Stimulated activated naive CD4-positive, alpha-beta T cell (primary cell): ENCODE data around the gene KCNT1.

Experiments used
- DNase-seq, 6 experiments: peaks; one replicate each; lab custom pipeline; 2025; lab: John Stamatoyannopoulos, UW

Gene KCNT1

DNA sequence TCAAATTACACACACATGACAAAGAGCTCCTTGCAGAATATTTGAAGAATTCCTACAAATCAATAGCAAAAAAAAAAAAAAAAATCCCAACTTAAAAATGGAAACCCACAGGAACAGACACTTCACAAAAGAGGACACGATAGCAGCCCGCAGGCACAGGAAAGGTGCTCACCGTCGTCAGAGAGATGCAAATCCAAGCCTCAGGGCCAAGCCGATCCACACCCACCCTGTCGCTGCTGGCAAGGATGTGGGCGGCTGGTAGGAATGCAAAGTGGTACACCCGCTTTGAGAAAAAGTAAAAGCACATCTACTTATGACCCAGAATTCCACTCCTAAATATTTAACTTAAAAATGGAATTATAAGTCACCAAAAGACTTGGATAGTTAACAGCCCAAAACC is 28.0 kb upstream of the KCNT1 start:
- no peak for DNase-seq

DNA sequence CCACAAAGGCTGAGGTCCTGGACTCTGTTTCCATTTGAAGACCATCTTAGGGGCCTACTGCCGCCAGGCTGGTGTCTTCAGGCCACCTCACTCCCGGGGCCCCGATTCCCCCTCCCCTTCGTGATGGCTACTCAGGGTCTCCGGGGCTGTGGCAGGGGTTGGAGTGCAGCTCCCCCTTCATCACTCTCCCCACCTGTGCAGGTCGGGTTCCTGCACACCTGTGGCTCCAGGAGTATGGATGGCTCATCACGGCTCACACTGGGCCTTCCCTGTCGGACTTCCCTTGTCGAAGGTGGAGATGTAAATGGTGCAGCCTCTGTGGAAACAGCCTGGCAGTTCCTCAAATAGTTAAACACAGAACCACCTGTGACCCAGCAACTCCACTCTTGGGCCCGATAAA is 27.0 kb upstream of the KCNT1 start:
- no peak for DNase-seq

DNA sequence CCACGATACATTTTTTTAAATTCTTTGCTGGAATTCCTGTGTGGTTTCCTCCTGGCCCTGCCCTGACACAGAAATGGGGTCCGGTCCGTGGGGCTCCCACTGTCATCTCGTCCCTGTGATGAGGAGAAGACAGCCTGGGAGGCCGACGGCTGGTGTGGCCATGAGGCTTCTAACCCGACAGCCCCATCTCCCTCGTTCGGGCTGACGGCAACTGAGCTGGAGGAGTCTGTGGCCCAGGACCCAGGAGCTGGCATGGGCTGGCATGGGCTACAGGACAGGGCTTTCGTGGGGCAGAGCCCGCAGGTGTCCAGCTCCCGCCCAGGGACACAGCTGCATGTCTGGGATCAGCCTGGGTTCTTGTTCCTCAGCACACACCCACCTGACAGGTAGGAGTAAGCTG is 25.1 kb upstream of the KCNT1 start:
- DNase-seq: no peak

DNA sequence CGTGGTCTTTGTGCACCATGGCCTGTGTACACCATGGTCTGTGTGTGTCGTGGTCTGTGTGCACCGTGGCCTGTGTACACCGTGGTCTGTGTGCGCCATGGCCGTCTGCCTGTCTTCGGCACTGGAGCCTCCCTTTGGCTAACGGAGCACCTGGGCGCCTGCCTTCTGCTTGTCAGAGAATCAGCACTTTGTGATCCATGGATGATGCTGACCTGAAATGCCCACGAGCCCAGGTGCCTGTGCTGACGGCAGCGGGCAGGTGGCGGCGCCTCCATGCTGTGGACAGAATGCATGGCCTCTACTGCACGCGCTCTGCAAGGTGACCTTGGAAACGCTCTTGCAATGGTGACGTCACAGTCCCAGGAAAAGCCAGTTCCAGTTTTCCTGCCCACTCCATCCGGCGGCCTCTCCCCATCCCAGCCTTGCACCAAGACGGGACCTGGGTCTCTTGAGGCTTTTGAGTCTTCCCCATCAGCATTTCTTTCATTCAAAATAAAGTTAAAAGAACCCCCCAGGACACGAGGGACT is 24.3 kb upstream of the KCNT1 start:
- no peak for DNase-seq

DNA sequence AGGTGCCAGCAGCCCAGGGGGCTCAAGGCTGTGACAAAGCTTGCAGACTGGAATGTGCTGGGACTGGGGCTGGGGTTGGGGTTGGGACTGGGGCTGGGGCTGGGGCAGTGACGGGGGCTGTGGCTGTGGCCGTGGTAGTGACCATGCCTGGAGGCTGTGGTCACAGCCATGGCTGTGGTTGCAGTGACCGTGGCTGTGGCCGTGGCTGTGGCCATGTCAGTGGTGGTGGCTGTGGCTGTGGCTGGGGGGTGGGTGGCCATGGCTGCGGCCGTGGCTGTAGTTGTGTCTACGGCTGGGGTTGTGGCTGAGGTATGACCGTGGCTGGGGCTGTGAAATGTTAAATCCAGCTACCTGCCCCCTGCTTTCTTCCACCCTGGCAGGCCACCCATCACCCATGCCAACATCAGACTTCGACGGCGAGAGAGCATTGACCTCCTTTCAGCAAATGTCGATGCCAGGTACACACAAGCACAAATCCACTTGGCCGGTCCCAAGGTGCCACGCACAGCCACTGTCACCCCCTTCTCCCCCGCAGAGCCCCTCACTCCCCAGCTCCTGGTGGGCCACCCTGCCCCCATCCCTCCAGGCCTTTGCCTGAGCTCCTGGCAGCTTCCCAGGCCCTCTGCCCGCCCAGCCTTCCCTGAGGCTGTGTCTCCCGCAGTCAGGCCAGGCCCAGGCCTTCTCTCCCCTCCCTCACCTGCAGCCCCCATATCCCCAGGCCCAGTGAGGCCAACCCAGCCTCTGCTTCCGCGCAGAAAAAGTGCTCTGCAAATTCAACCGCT is 23.6 kb upstream of the KCNT1 start:
- no peak for DNase-seq

DNA sequence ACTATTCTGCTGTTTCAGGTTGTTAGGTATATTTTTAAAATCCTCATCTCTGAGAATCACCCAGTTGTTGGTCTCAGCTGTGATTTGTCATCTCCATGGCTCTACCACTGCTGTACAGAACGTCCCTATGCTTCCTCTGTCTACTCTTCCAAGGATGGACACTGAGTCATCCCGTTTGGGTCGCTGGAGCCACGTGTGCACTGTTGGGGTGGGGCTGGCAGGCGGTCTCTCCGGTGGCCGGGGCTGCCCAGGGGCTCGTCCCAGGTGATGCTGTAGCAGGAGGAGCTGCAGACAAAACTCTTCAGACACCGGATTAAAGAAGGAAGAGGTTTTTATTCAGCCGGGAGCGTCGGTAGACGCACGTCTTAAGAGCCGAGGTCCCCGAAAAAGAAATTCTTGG is 21.9 kb upstream of the KCNT1 start:
- DNase-seq: no peak

DNA sequence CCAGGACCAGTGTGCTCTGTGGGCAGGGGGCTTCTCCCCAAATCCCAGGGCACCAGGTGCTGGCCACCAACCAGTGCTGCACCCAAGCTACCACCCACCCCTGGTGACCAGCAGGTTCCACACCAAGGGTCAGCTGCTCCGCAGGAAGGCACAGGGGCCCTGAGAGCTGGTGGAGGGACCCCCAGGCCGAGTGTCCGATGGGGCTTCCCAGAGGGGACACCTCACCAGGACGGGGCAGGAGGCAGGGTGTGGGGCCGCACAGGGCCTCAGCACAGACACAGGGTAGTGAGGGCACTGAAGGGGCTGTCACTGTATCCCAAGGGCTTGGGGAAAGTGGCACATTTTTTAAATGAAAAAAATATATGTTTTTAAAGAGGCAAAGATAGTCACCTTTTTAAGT is 20.8 kb upstream of the KCNT1 start:
- DNase-seq: no peak

DNA sequence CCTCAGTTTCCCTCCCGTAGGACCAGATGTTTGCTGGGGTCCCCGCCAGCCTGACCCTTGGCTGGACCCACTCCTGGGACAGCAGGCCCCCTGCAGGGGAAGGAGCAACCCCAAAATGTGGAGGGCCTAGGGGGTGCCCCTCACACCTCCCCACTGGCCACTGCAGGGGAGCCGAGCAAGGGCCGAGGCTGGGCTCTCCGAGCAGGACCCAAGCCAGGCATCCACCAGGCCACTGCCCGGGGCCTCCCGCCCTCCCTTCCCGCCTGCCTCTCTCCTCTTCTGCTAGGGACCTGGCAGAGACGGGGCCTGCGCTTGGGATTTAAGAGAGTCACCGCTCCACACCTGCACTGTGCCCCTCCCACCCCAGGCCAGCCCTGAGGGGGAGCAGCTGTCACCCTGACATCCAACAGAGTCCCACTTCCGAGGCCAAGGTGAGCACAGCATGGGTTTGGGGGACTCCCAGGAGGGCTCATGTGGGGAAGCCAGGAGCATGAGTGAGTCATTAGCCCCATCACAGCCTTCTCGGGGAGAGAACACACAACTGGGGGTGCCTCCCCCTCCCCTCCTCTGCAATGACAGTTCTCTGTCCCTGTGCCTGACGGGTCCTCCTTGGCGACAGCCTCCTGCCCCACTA is 18.5 kb upstream of the KCNT1 start:
- no peak for DNase-seq

DNA sequence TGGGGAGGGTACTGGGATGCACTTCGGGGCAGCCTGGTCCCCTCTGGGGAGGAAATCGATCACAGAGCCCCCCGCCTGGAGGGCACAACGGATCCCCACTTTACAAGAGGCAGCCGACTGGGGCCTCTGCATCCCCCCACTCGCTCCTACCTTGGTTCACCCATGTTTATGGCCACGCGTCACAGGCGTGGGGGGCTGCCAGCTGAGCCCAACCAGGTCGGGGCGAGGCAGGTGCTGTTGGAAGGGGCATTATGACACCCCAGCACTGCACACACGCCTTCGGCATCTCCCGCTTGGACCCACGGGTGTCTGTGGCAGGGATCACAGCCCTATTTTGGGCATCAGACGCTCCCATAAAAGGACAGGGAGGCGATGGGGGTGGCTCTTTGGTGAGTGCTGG is 17.3 kb upstream of the KCNT1 start:
- DNase-seq: no peak

DNA sequence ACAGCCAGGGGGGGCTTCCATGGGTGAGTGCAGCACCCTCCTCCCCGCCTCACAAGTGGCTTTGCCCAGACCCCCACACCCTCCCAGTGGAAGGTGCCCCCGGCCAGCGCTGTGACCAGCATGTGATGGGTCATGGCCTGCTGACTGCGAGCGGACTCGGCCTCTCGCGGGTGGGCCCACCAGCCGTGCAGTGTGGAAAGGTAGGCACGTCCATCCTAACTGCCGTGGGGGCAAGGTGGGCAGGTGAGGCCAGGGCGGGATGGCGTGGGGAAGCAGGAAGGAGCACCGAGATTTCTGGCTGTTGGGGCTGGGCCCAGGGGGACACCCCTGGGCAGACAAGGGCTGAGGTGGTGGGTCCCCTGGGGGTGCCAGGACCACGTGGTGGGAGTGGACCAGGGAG is 14.8 kb upstream of the KCNT1 start:
- DNase-seq: no peak

DNA sequence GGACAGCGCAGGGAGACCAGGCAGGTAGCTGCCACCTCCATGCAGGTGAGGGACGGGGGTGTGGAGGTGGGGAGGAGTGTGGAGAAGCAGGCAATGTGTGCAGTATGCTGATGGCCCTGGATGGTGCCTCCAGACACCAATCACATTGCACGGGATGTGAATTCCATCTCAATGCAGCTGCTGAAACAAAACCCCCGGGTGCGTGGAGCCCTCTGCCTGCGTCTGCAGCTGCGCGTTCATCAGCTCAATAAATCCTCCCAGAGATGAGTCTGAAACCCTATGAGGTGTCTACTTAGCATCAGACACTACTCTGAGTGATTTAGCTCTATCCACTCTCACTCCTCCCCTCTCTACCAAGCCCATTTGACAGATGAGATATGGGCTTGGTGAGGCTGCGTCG is 13.0 kb upstream of the KCNT1 start:
- no peak for DNase-seq

DNA sequence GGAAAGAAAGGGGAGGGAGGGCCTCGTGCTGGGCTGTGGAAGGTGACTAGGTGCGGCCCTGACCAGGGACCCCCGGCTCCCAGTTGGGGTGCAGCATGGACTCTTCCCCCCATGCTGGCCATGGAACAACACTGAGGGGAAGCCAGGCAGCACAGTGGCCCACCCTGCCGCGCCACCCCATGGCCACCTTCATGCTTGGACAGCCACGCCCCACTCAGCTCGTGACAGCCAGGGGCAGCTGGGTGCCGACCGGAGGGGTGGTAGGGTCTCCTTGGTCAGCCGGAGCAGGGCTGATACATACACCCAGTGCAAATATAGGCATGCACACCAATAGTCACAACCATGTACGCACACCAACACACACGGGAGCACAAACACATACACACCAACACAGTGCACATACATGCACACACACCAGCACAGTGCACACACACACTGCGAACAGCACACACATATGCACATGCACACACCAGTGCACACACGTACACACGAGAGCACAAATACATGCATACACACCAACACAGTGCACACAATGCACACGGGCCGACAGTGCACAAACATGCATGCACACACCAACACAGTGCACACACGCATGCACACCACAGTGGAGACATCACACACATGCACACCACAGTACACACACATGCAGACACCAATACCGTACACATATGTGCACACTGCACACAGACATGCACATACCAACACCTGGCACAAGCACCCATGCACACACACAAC is 11.0 kb upstream of the KCNT1 start:
- DNase-seq: no peak

DNA sequence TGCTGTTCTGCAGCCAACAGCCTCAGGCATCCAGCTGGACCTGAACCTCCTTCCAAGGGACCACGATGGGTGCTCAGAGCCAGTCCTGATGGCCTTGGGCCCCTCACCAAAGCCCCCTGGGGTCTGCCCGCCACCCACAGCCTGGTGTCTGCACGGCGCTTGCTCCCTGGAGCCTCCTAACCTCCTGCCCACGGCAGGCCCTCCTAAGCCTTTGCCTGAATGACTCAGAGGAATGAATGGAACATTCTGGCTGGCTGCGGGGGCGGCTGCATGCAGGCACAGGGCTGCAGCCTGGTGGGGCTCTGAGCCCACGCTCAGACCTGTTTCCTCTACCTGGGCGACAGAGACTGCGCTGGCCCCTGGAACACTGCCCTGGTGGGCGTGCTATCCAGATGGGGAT is 9.6 kb upstream of the KCNT1 start:
- DNase-seq: no peak

DNA sequence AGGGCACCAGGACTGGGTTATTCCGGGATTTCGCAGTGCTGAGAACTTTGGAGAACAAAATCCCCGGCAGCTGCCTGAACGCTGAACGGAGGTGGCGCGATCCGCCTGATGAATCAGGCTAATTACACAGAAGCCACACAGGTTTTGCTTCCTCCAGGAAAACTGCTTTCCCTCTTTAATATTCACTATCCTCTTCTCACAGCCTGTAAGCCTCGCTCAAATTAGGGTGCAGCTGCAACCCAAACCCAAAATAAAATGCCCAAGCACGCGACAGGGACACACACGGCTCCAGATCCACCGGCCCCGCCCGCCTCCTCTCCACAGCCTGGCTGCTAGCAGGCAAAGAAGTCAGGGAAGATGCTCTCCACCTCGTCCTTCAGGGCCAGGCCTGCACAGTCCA is 8.7 kb upstream of the KCNT1 start:
- DNase-seq: no peak

DNA sequence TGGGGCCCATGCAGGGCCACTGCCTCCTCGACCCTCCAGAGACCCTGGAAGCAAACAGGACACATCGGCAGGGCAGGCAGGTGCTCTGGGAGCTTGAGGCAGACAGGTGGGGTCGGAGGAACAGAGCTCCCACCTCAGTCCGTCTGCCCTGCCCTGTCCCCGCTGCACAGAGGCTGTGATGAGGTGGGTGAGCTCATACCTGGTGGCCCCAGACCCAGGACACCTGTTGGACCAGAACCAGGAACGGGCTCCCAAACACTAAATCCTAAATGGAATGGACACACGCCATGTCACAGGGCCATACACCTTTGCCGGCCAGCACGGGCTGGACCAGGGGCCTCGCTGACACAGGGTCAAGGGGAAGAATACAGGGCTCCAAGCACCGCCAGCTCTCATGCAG is 8.2 kb upstream of the KCNT1 start:
- DNase-seq: no peak

DNA sequence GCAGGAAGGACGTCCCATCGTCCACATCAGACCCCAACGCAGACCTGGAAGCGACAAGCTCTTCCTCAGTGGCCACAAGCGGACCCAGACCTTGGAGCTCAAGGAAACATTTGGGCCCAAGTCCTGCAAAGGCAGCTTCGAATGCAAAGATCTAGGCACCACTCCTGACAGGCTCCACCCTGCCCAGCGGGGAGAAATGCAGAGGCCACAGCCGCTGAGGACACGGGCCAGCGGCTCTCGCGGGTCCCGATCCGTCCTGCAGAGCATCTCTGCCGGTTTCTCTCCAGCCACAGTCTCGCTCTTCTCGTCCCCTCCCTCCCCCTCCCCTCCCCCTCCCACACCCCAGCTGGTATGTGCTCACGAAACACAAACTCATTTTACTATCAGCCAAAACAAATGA is 7.6 kb upstream of the KCNT1 start:
- DNase-seq: no peak

DNA sequence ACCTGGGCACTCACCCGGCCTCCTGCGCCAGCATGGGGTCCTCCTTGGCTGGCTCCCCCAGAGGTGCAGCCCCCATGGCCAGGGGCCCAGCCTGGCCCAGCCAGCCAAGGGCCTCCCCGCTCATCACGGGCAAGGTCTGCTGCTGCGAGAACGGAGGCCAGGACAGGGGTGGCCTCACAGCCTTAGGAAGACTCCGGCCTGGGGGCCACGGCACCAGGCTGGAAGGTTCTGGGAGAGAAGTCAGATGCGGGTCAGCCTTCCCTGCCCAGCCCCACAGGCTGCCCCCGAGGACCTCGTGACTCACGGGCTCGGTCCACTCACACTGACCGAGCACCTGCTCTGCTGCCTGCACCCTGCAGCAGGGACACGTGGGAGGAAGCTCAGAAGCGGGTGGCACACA is 6.9 kb upstream of the KCNT1 start:
- no peak for DNase-seq

DNA sequence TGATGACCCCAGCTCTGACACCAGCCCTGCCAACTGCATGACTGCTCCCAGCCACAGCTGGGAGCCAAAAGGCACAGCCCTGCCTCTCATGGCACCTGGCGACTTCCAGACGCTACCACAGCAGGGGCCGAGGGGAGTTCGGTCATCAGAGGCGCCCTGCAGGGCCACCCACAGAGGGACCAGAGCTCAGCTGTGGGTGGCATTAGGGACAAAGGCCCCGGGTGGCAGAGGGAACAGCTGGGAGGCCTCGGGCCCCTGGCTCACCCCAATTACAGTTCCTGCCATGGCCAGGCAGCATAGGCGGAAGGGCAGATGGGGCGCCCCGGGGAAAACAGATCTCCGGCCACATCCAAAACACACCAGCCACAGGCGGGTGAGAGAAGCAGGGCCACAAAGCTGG is 6.3 kb upstream of the KCNT1 start:
- no peak for DNase-seq

DNA sequence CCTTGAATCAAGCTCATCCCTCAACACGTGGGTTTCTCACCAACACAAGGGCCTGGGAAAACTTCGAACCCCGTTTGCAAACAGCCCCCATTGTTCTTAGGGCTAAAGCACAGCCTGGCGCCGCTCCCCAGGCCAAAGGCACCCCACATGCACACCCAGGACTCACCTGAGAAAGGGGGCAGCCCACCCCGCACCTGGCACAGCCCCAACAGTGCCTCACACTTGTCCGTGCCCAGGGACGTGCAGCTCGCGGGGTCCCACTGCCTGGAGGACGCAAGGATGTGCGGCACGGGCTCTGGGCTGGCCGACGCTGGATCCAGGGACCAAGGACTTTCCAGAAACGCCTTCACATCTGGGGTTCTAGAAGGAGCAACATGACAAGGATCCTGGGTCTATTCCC is 5.5 kb upstream of the KCNT1 start:
- no peak for DNase-seq

DNA sequence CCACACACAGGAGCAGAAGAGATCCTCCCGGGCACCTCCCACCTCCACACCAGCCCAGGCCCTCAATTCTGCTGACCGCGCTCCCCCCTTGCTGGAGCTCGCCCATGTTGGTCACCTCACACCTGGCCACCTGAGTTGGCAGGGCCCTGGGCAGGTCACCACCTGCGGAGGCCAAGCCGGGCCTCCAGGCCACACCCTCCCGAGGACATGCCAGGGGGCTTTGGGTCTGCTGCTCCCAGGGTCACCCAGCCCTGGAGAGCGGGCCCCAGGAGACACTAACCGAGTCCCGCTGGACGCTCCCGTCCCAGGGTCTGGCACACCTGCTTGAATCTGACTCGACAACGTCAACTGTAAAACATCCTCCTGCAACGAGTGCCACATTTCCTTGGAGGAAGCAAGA is 4.8 kb upstream of the KCNT1 start:
- no peak for DNase-seq

DNA sequence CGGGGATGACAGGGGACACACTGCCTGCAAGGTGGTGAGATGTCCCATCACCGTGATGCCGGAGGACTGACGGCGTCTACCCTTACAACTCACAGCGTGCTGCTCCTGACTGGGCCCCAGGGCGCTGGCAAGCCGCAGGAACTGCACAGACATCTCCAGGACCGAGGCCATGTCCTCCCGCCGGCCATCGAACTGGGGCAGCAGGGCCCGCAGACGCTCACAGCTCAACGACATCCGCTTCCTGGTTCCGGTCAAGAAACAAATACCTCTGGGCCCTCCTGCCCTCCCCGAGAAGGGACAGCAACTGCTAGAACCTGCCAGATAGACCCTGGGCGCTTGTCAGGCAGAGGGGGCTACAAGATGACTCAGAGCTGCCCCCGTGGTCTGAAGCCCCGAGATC is 3.7 kb upstream of the KCNT1 start:
- no peak for DNase-seq

DNA sequence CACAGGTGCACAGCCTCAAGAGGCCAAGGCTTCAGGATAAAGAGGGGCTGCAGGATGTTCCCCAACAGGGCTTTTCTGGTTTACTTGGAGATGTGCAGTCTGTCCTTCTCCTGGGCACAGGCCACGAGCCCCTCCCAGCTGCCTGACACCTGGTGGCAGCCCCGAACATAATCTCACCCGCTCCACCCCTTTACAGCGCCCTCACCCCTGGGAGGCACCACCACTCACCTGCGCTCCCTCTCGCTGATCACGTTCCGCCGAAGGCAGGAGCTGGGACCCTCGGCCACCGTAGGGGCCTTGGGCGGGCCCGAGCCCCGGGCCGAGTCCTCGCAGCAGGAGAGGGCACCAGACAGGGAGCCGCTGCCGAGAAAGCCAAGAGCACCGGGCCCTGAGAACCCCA is 3.2 kb upstream of the KCNT1 start:
- DNase-seq: no peak

DNA sequence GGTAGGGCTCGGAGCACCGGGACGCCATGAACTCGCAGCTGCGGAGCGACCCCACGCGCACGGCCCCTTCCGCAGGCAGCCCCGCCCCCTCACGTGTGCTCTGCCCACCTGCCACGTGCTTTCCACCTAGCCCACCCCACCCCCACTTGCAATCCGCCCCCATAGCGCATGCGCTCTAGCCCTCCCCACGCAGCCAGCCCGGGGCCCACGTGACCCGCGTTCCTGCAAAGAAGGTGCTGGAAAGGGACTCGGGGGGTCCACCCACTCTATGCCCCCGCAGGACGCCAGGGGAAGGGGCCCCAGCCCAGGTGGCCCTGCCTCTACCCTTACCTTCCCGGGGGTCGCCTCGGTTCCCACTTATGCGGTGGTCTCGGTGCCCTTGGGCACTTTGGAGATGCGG is 2.5 kb upstream of the KCNT1 start, which contains the start of gene SOHLH1:
SOHLH1 (minus strand) TSS at position 42 of the 400 bp plus-strand sequence; CDS start at position 28, 14 bp downstream.
- DNase-seq: no peak
